ENCODE results near the gene DMRT1.

GRCh38 chr9:911005-911404, 69.5 kb downstream of the DMRT1 start:
- TF ChIP-seq, protein P1, sequence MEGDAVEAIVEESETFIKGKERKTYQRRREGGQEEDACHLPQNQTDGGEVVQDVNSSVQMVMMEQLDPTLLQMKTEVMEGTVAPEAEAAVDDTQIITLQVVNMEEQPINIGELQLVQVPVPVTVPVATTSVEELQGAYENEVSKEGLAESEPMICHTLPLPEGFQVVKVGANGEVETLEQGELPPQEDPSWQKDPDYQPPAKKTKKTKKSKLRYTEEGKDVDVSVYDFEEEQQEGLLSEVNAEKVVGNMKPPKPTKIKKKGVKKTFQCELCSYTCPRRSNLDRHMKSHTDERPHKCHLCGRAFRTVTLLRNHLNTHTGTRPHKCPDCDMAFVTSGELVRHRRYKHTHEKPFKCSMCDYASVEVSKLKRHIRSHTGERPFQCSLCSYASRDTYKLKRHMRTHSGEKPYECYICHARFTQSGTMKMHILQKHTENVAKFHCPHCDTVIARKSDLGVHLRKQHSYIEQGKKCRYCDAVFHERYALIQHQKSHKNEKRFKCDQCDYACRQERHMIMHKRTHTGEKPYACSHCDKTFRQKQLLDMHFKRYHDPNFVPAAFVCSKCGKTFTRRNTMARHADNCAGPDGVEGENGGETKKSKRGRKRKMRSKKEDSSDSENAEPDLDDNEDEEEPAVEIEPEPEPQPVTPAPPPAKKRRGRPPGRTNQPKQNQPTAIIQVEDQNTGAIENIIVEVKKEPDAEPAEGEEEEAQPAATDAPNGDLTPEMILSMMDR (IDR thresholded peaks at IDR 0.05): no peak
- no peak for TF ChIP-seq EP300 (IDR thresholded peaks at IDR 0.05)

Data from upper lobe of left lung (tissue), 4 donors.